ENCODE results near the gene CCDC169. TPM values are rescaled to one million over a fixed set of nuclear protein-coding genes. Genes with fewer than 3 reads are reported as not detected.

The CCDC169 gene
- total RNA-seq = 4.8 and 5.0 TPM in 2 replicates

DNA sequence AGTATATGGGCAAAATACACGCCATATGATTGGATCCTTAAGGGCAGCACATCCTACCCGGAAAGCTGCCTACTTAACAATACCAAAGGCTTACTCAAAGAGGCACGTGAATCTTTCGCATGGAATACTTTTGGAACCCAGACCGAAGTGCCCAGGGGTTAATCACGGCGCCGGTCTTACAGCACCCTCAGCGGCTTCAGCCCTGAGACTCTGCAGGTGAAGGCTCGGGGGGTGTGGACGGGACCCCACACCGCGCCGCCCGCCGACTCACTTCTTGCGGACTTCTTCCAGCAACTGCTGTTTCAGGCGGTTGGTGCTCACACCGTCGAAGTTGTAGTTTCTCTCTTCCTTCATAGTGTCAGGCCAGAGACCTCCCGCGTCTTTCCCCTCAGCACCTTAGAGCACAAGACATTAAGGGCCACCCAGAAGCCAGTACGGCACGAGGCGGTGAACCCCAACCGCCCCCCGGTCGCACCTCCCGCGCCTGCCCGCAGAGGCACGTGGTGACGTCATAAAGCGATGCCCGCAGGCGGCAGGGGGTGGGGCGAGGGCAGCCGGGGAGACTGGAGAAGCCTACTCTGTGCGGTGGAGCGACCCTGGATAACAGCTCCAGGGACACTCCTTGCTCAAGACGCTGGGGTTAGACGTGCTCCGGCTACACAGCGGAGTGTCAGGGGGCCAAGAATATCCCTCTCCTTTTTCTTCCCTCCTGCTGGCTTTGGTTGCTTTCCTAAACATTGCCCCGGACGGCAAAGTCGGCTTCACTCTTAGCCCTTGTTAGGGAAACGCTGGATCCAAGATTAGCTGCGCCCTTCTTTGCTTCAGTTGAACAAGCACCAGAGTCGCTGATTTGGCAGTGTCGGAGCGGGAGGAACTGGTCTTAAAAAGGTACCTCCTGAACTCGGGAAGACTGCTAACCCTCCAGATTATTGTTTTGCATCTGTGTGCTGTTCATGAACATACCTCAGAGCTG lies at the start of gene CCDC169:
CCDC169 (minus strand) TSS at position 449 of the 973 bp plus-strand sequence; CDS start at position 354, 95 bp downstream.

DNA sequence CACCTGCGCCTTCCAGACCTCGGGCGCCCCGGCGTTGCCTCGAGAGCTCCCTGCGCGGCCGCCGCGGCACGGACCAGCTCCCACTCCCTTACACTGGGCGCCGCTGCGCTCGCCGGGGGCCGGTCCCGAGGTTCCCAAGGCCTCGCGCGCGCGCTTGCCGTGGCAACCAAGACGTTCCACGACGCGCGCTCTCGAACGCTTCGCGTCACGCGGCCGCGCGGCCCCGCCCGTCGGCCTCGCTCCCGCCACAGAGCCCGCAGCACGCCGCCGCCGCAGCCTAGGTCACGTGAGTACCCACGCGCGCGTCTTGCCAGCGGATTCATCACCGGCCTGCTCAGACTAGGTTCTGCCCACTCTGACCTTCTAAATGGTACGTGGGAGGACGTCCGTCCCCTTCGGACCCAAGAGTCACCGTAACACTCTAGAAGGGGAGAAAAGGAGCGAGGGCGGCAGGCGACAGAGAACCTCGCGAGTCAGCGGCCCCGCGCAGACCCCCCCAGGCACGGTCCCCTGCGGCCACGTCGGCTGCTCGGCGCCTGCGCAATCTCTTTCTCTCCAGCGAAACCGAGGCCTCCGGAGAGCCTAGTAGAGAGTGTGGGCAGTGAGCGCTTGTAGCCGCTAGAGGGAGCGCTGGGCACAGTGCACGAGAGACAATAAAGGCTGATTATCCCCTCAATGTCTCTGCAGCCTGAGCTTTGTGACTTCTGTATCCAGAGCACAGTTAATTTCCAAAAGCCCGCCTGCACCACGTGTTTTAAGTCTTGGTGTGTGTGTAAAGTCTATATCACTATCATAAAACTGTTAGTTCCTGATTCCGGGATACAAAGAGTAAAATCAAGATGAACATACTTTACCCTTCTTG lies 48.8 kb upstream of the CCDC169 start, which contains the start of gene SPART:
SPART (minus strand) TSS at position 173 of the 862 bp plus-strand sequence. CDS start 10,564 bp downstream, outside the sequence.

DNA sequence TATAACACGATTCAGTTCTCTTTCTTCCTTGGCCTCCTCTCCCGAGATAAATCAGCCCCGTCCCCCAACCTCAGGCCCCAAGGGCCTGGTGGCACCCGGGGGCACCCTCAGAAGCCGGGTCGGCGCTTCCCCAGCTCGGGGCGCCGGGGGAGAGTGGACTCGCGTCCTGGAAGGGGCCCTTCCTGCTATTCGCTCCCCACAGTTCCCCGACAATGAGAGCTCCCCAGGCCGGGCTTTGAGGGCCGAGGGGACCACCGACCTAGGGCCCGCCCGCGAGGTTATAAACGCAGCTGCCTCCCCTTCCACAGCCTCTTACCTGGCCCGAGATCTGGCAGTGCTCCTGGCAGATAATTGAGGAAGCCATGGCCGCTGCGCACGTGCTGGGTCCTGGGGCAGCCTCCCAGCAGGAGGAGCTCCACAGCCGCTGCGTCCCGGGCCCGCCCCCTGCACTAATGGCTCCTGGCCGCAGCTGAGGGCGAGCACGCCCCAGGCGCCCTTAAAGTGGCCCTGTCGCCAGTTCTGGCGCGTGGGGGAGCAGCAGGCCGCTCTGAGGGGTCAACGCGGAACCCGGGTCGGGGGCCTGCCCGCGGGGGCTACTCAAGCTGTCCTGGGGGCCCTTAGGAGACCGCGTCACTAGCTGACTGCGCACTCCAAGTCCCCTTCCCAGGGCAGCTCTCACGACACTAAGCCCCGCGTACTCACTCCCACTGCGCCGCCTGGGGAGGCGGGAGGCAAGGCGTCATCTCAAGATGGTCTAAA lies 83.3 kb downstream of the CCDC169 start, which contains the start of gene SOHLH2:
SOHLH2 (minus strand) TSS at position 394 of the 759 bp plus-strand sequence; CDS start at position 364, 30 bp downstream.

Other genes starting within 250 kb of the CCDC169 start
- 2.8 and 5.8 TPM in 2 replicates for gene DCLK1, start 166.4 kb downstream of the CCDC169 start, total RNA-seq
- gene SOHLH2, start 83.3 kb downstream of the CCDC169 start, total RNA-seq = 0.69 and 1.4 TPM in 2 replicates
- gene SPART, start 48.6 kb upstream of the CCDC169 start, total RNA-seq = 88.0 and 181 TPM in 2 replicates
- gene CCNA1, start 134.7 kb upstream of the CCDC169 start, total RNA-seq = 0.47 and 1.2 TPM in 2 replicates

Measured in bronchial smooth muscle cell (primary cell).